VCaP (cell line): ENCODE measurements around the gene FBXO27.

Experiments
- H3K27ac ChIP-seq: fragments of 450-650 bp; 2 replicates; pipeline ENCODE4 v1.5.1; 2017
- CTCF ChIP-seq: fragments of 450-650 bp; conservative IDR thresholded peaks from 2 replicates; pipeline ENCODE4 v1.5.1; 2017; ENCODE audit warnings: mild to moderate bottlenecking, moderate library complexity

The FBXO27 gene

GRCh38 chr19:39017026-39017425 lies 15.3 kb downstream of the FBXO27 start:
- H3K27ac ChIP-seq: no peak overlapping the region
- no peak for TF ChIP-seq CTCF

GRCh38 chr19:39014037-39014436 lies 18.3 kb downstream of the FBXO27 start:
- H3K27ac ChIP-seq: no peak overlapping the region
- no peak for TF ChIP-seq CTCF

GRCh38 chr19:39009001-39009400 lies 23.3 kb downstream of the FBXO27 start:
- TF ChIP-seq CTCF: no peak
- no peak overlapping the region for H3K27ac ChIP-seq

GRCh38 chr19:39008137-39008536 lies 24.2 kb downstream of the FBXO27 start:
- TF ChIP-seq CTCF: no peak
- H3K27ac ChIP-seq: no peak overlapping the region

GRCh38 chr19:39007096-39007495 lies 25.3 kb downstream of the FBXO27 start:
- no peak overlapping the region for H3K27ac ChIP-seq
- TF ChIP-seq CTCF: no peak

GRCh38 chr19:39004403-39004802 lies 27.9 kb downstream of the FBXO27 start:
- TF ChIP-seq CTCF: no peak

GRCh38 chr19:39003796-39004195 lies 28.6 kb downstream of the FBXO27 start:
- no peak overlapping the region for H3K27ac ChIP-seq
- no peak for TF ChIP-seq CTCF

More at GRCh38 chr19:39004403-39004802, 27.9 kb downstream of the FBXO27 start:
- no peak overlapping the region for H3K27ac ChIP-seq

- TF ChIP-seq CTCF: no peak
- H3K27ac ChIP-seq: no peak overlapping the region
Observed at GRCh38 chr19:39003188-39003587, 29.2 kb downstream of the FBXO27 start.
